ENCODE data around the gene SLC9A8.

SLC9A8 gene

DNA sequence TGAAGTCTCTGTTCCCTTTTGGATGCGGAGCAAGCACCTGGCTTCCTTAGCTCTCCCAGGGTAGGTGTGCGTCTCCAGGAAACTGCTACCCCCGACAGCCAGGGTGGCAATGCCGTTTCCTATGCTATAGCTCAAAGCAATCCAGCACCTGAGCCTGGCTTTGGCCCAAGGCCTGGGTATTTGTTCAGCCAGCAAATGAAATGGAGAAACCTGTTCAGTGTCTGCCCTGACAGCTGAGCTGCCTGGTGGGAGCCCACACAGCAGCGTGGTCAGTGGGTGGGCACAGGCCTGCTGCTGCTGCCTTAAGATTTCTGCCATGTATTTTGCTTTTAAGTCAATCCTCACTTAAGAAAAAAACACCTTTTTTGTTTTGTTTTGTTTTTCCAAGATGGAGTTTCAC is 89.0 kb downstream of the SLC9A8 start:
- no peak for DNase-seq (ENCODE audit: low spot score in 2 of 2)
- Histone ChIP-seq H3K27me3 (ENCODE audit: low read depth) (no peaks in the 10 kb centered on the region), H3K4me1 (no peaks in the 10 kb centered on the region), H3K4me3 (no peak overlapping the region), H3K9me3 (no peaks in the 10 kb centered on the region), H3K36me3 (replicated peaks) (peaks cover 18% of the 10 kb centered on the region; the same call in 1 of the 2 replicates)
- in situ Hi-C loops (cut with MboI; ENCODE audit: low sequenced_read_pairs), result no loop called here

DNA sequence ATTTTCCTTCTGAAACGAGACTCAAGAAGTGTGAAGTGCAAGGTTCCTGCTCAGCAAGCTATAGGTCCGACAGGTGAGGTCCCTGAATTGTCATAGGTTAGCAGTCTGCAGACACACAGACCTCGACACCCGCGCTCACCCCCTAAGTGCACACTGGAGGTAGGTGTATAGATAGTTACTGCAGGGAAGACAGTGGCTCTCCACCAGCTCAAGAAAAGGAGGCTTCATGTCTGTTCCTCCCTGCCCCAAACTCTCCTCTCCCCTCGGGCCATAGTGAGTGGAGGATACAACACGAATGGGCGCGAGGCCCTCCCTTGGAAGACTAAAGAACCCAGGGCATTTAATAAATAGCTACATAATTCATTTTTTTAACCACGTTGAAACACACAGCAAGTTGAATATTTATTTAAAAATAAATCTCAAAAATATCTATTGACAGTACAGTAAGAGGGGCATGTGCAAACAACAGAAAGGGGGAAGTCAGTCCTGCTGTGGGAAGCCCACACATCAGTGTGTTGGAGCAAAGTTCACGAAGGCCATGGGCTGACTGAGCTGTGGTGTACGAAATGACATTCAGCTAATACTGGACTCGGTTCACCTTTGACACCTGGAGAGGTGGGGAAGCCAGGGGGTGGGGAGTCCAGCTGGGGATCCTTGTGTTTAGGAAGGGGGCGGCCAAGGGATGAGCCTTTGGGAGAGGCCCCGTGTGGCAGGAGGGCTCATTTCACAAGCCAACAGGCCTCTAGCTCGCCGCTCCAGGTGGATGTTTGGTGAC is 92.0 kb downstream of the SLC9A8 start:
- Histone ChIP-seq H3K36me3 (replicated peaks) (peaks cover 27% of the 10 kb centered on the region), H3K27me3 (ENCODE audit: low read depth) (no peaks in the 10 kb centered on the region), H3K4me3 (no peak overlapping the region), H3K9me3 (no peaks in the 10 kb centered on the region), H3K4me1 (no peaks in the 10 kb centered on the region)
- DNase-seq (ENCODE audit: low spot score in 2 of 2), result no peak
- in situ Hi-C loops (cut with MboI; ENCODE audit: low sequenced_read_pairs), result no loop called here

DNA sequence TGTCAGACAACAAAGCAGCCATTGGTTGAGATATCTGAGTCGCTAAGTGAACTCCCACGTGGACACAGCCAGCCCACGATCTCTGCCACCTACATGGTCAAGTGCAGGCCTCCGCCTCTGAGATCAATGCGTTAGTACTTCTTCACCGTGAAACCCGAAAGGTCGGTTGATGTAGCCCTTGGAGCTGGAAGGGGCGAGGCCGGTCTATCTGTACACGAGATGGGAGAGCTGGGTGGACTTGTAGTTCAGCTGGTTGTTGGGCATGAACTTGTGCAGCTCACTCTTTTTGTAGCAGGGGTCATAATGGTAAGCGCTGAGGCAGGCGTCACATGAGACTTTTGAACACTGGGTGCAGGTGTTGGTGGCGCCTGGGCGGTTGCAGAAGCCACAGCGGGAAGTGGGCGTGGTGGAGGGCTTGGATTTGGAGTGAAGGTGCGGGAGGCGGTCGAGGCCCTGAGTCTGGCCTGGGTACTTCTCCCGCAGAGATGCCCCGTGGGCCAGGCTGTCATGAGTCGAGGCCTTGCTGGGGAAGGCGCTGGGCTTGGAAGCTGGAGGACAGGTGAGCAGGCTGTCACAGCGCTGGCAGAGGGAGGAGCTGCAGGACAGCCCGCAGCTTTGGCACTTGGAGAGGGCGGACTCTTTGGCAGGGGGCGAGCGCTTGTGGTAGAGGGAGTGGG is 92.9 kb downstream of the SLC9A8 start:
- no peaks in the 10 kb centered on the region for H3K27me3 ChIP-seq (ENCODE audit: low read depth)
- no peak overlapping the region for H3K4me3 ChIP-seq
- H3K4me1 ChIP-seq, result peaks cover 5% of the 10 kb centered on the region; the same call in 1 of the 2 replicates
- H3K36me3 ChIP-seq (replicated peaks), result peaks cover 32% of the 10 kb centered on the region
- in situ Hi-C loops (cut with MboI; ENCODE audit: low sequenced_read_pairs), result no loop called here
- H3K9me3 ChIP-seq, result no peaks in the 10 kb centered on the region
- no peak for DNase-seq (ENCODE audit: low spot score in 2 of 2)

DNA sequence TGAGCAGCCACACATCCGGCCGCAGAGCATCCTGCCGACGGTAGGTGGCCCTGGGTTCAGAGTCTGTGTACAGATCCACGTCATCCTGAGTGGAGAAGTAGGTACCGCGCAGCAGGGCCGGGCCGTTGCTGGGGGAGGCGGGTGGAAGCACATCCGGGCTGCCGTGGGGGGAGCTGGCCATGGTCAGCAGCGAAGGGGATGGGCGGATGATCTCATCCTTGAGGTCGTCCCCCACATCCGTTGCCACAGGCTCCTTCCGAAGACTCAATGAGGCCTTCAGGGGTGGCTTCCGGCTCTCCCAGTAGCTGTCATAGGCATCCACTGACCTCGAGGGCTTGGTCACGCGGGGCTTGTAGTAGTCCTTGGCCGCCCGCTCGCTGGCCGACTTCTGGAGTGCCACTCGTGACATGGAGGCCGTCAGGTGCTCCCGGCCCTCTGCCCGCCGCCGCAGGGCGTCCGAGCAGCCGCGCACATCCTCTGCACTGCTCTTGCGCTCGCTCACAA is 93.5 kb downstream of the SLC9A8 start:
- Histone ChIP-seq H3K4me1 (peaks cover 5% of the 10 kb centered on the region; the same call in 1 of the 2 replicates), H3K36me3 (replicated peaks) (peaks cover 32% of the 10 kb centered on the region), H3K4me3 (no peak overlapping the region), H3K27me3 (ENCODE audit: low read depth) (no peaks in the 10 kb centered on the region), H3K9me3 (no peaks in the 10 kb centered on the region)
- in situ Hi-C loops (cut with MboI; ENCODE audit: low sequenced_read_pairs), result no loop called here
- no peak for DNase-seq (ENCODE audit: low spot score in 2 of 2)

DNA sequence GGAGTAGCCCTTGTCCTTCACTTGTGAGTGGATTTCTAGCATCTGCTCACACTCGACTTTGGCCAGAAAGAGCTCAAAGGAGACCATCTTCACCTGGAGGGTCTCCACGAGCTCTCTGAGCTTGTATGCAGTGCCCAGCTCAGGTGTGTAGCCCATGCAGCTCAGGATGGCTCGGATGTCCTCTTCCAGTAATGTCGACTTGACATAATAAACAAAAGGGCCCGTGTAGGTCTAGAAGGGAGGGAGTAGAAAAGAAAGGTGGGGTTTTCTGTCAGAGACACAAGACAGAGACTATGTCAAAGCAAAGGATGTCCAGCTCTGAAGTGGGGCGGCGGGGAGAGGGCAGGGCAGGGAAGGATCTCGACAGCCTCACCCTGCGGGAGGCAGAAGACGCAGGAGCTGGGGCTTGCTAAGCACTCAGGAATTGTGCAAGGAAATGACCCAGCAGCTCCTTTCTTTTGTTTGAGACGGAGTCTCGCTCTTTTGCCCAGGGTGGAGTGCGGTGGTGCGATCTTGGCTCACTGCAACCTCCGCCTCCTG is 94.1 kb downstream of the SLC9A8 start:
- no peaks in the 10 kb centered on the region for H3K27me3 ChIP-seq (ENCODE audit: low read depth)
- no peak for DNase-seq (ENCODE audit: low spot score in 2 of 2)
- peaks cover 5% of the 10 kb centered on the region; the same call in 1 of the 2 replicates for H3K4me1 ChIP-seq
- no peaks in the 10 kb centered on the region for H3K9me3 ChIP-seq
- peaks cover 32% of the 10 kb centered on the region for H3K36me3 ChIP-seq (replicated peaks)
- no peak overlapping the region for H3K4me3 ChIP-seq
- in situ Hi-C loops (cut with MboI; ENCODE audit: low sequenced_read_pairs), result no loop called here

DNA sequence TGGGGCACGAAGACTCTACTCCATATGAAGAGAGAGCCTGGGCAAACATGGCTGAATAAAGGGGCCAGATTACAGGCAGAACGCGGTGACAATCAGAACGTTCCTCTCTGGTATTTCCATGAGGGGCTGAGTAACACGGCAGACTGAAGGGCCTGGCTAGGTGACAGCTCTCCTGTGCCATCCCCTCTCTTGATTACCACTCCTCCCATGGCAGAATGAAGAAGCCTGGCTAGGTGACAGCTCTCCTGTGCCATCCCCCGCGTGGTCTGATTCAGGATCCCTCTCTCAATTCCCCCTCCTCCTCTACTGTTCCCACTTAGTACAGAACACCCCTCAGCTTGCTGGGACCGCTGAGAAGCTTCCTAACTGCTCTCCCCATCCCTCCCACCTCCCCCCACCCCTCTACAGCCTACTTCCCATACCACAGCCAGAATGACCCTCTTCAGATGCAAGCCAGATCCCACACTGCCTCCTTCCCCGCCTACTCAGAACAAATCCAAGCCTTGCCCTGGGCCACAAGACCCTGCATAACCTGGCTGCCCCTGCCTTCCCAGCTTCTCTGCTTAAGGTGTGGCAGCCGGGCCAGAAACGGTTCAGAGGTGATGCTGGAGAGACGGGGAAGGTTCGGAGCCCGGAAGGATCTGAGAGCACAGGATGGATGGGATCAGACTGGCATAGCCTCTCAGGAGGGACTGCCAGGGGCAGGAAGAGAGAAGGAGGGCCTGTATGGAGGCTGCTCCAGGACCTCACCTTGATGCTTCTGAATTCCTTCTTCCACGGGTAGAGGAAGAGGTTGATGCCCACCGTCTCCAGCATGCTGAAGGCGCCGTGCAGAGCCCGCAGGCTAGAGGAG is 95.0 kb downstream of the SLC9A8 start:
- no peak for DNase-seq (ENCODE audit: low spot score in 2 of 2)
- no peak overlapping the region for H3K4me3 ChIP-seq
- peaks cover 5% of the 10 kb centered on the region; the same call in 1 of the 2 replicates for H3K4me1 ChIP-seq
- no peaks in the 10 kb centered on the region for H3K9me3 ChIP-seq
- in situ Hi-C loops (cut with MboI; ENCODE audit: low sequenced_read_pairs), result no loop called here
- peaks cover 32% of the 10 kb centered on the region for H3K36me3 ChIP-seq (replicated peaks)
- H3K27me3 ChIP-seq (ENCODE audit: low read depth), result no peaks in the 10 kb centered on the region

DNA sequence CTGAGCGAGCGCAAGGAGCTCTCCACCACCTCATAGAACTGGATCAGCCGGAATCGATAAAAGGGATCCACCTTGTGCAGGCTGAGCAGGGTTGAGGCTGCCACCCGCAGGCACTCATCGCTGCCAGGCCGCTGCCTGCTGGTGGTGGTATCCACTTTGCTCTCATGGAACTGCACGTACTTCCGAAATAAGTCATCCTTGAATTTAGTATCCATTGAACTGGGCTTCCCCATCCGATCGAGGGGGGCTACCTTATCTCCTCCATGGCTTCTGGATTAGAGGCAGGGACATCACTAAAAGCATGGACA is 95.6 kb downstream of the SLC9A8 start:
- Histone ChIP-seq H3K4me1 (peaks cover 5% of the 10 kb centered on the region; the same call in 1 of the 2 replicates), H3K9me3 (no peaks in the 10 kb centered on the region), H3K36me3 (replicated peaks) (peaks cover 32% of the 10 kb centered on the region), H3K4me3 (no peak overlapping the region), H3K27me3 (ENCODE audit: low read depth) (no peaks in the 10 kb centered on the region)
- in situ Hi-C loops (cut with MboI; ENCODE audit: low sequenced_read_pairs), result no loop called here
- no peak for DNase-seq (ENCODE audit: low spot score in 2 of 2)

DNA sequence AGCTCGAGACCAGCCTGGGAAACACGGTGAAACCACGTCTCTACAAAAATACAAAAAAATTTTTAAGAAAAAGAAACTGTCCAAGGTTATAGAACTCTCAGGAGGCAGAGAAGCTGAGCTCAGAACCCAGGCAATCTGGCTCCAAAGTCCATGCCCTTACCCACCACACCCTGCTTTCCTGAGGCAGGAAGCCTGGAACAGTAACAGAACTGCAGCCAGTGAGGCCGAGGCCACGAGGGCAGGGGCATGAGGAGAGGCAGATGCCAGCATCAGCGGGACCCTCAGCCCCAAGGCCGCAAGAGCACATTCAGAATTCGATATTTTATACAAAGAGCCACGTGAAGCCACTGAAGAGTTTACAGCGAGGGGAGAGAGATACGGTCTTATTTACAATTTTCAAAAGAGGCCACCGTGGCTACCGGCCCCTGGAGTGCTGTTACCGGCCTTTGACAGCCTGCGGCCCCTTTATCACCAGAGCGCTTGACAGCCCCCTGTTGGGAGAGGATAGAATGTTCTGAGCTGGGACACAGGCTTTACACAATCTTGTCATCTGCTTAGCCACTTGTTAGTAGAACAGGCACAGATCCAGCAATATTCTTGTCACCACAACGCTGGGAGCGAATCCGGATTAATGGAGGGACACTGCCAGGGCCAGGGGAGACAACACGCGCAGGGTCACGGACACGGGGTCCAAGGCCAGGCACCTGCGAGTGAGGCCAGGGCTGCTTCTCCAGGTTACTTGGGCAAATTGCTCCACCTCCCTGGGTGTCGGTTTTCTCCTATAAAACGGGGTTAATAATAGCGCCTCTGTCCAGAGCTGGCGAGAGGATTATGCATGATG is 97.1 kb downstream of the SLC9A8 start:
- no peak overlapping the region for H3K4me3 ChIP-seq
- no peaks in the 10 kb centered on the region for H3K9me3 ChIP-seq
- peaks cover 9% of the 10 kb centered on the region for H3K4me1 ChIP-seq
- H3K27me3 ChIP-seq (ENCODE audit: low read depth), result no peaks in the 10 kb centered on the region
- H3K36me3 ChIP-seq (replicated peaks), result peaks cover 26% of the 10 kb centered on the region
- in situ Hi-C loops (cut with MboI; ENCODE audit: low sequenced_read_pairs), result no loop called here
- peak; percentile 27 to 54 for DNase-seq (ENCODE audit: low spot score in 2 of 2)

DNA sequence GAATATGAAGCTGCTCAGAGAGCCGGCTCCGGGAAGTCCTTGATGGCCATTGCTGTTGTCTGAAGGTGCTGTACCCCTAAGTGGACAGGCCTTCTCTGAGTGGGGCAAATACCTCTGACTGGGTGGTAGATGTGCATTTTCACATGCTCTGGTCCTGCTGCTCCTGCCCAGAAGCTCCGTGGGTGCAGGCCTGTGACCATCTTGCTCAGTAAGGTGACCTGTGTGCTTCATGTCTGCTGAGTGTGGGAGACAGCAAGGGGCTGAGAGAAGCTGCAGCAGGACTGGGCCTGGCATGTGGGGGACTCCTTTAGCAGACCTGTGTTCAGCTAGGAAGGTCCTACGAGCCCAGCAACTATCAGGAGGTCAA is 97.7 kb downstream of the SLC9A8 start:
- Histone ChIP-seq H3K27me3 (ENCODE audit: low read depth) (no peaks in the 10 kb centered on the region), H3K4me1 (peaks cover 9% of the 10 kb centered on the region), H3K36me3 (replicated peaks) (peaks cover 20% of the 10 kb centered on the region), H3K9me3 (no peaks in the 10 kb centered on the region), H3K4me3 (no peak overlapping the region)
- in situ Hi-C loops (cut with MboI; ENCODE audit: low sequenced_read_pairs), result no loop called here
- no peak for DNase-seq (ENCODE audit: low spot score in 2 of 2)

DNA sequence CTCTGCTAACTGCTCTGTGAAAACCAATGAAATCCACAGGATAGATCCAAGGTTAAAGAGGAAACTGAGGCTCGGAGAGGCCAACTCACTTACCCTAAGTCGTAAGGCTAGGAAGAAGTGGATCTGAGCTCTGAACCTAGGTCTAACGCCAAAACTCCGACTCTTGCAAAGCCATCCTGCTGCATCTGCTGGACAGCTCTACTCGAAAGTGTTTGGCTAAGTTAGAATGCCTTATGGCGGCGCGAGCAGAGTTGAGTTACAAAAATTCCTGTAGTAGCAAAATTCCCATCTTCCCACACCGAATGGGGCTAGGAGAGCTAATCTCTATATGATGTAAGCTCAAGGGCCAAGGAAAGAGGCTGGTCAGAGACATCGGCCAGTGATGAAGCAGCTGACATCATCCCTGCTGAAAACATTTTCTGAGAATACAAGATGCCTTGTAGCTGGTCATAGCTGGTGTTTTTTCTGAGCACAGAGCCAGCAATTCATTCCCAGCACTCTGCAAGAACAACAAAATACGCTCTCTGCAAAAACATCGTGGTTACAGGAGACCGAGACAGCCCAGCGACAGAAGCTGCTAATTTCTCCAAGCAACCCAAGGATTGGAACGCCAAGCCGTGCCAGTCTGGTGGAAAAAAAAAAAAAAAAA is 100.9 kb downstream of the SLC9A8 start:
- no peak overlapping the region for H3K4me3 ChIP-seq
- H3K27me3 ChIP-seq (ENCODE audit: low read depth), result no peaks in the 10 kb centered on the region
- in situ Hi-C loops (cut with MboI; ENCODE audit: low sequenced_read_pairs), result no loop called here
- no peak for DNase-seq (ENCODE audit: low spot score in 2 of 2)
- no peaks in the 10 kb centered on the region for H3K9me3 ChIP-seq
- H3K36me3 ChIP-seq (replicated peaks), result peaks cover 8% of the 10 kb centered on the region
- H3K4me1 ChIP-seq, result peaks cover 9% of the 10 kb centered on the region

DNA sequence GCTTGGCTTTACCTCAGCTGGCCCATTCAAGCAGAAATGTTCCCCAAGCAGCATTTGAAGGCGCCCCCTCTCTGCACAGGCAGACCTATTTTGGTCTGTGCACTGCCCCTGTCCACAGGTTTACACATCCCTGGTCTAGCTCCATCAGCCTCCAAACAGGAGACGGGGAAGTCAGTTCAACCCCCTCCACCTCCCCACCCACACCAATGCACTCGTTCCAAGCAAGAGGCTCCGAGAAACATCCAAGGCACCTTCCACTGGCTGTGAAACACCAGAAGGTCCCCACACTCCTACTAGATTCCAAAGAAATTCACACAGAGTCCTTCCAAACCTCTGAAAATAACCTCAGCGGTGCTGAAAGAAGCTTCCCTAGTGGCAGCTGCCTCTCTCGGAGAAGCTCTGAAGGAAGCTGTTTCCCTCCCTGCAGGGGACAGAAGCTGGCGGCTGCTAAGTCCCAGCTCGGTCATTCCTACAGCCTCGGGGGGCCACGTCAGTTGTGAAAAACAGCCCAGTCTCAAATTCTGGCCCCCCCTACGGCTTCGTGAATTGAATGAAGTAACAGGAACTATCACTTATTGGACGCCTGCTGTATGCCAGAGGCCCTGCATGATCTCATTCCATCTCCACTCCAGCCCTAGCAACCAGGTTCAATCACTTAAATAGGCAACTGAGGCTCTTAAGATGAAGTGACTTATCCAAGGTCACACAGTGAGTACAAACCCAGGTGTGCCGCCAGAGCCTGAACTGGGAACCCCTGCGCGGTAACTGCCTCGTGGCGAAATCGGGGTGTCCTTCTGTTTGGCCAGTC is 101.9 kb downstream of the SLC9A8 start:
- Histone ChIP-seq H3K4me1 (peaks cover 9% of the 10 kb centered on the region), H3K4me3 (peak overlapping the region; percentile 100), H3K36me3 (replicated peaks) (peaks cover 7% of the 10 kb centered on the region), H3K9me3 (no peaks in the 10 kb centered on the region), H3K27me3 (ENCODE audit: low read depth) (no peaks in the 10 kb centered on the region)
- DNase-seq (ENCODE audit: low spot score in 2 of 2), result no peak
- in situ Hi-C loops (cut with MboI; ENCODE audit: low sequenced_read_pairs), result no loop called here

DNA sequence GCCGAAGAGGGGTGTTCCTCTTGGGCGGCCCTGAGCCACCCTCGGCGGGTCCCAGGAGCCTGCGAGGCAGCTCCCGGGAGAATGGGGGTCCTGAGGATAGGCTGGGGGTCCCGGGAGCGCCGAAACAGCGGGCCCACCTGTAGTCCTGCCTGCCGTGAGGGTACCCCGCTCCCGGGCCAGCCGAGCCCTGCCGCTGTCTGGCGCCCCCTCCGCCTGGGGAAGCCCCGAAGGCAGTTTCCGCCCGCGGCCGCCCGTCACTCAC is 102.4 kb downstream of the SLC9A8 start:
- DNase-seq (ENCODE audit: low spot score in 2 of 2), result no peak
- H3K36me3 ChIP-seq (replicated peaks), result peaks cover 6% of the 10 kb centered on the region
- H3K4me3 ChIP-seq, result peak overlapping the region; percentile 100
- in situ Hi-C loops (cut with MboI; ENCODE audit: low sequenced_read_pairs), result no loop called here
- H3K4me1 ChIP-seq, result peaks cover 7% of the 10 kb centered on the region
- H3K9me3 ChIP-seq, result no peaks in the 10 kb centered on the region
- H3K27me3 ChIP-seq (ENCODE audit: low read depth), result no peaks in the 10 kb centered on the region

Measured in HAP-1 (cell line).